ENCODE data around the gene KSR2.

- no peak for TF ChIP-seq CTCF (conservative IDR thresholded peaks at IDR 0.05; ENCODE audit: low read depth, low read length)
- TF ChIP-seq CHD1 (IDR thresholded peaks at IDR 0.05; ENCODE audit: low read depth, low read length): no peak
- TF ChIP-seq NFE2L2 (IDR thresholded peaks at IDR 0.05; ENCODE audit: low read depth, low read length): no peak
- TF ChIP-seq CEBPB (IDR thresholded peaks at IDR 0.05; ENCODE audit: low read depth, low read length): no peak
- TF ChIP-seq SMC3 (IDR thresholded peaks at IDR 0.05; ENCODE audit: low read depth, low read length): no peak
- TF ChIP-seq POLR2A (IDR thresholded peaks at IDR 0.05; ENCODE audit: low read depth, low read length): no peak
- TF ChIP-seq USF2 (IDR thresholded peaks at IDR 0.05; ENCODE audit: low read depth, low read length): no peak
- no peak for TF ChIP-seq MAZ (IDR thresholded peaks at IDR 0.05; ENCODE audit: borderline replicate concordance, low read depth, low read length)
- no peak for TF ChIP-seq FOS (IDR thresholded peaks at IDR 0.05; ENCODE audit: low read depth, low read length)
- TF ChIP-seq RAD21 (IDR thresholded peaks at IDR 0.05; ENCODE audit: low read length): no peak
Measured at GRCh38 chr12:117491711-117492110, 477.1 kb downstream of the KSR2 start.

Data from IMR-90 (cell line).